Transverse colon (tissue), 4 donors: ENCODE measurements around the gene KLF13. TPM values are rescaled to one million over a fixed set of nuclear protein-coding genes. Genes with fewer than 3 reads are reported as not detected.

Experiments
- DNase-seq: peaks from one replicate; pipeline ENCODE4 v3.0.0-alpha.2; 2019
- H3K27ac ChIP-seq, 4 donors: fragments of 200-600 bp; sonication (generic); 2 replicates each; pipeline ENCODE4 v1.5.1; 2016 to 2018; ENCODE audit warnings: inconsistent platforms in 4 of 4
- H3K27me3 ChIP-seq: fragments of 200-600 bp; sonication (generic); 2 replicates; pipeline ENCODE4 v1.5.1; 2017; ENCODE audit warnings: inconsistent platforms
- H3K36me3 ChIP-seq, 4 donors: fragments of 200-600 bp; sonication (generic); 2 replicates each; pipeline ENCODE4 v1.5.1; 2017 to 2019; ENCODE audit warnings: inconsistent platforms in 4 of 4
- H3K4me1 ChIP-seq, 4 donors: fragments of 200-600 bp; sonication (generic); 2 replicates each; pipeline ENCODE4 v1.5.1; 2017 to 2020; ENCODE audit warnings: inconsistent platforms in 4 of 4
- H3K4me3 ChIP-seq, 4 donors: fragments of 200-600 bp; sonication (generic); 1 replicate in 1 of 4; 2 replicates in 3 of 4; pipeline versions ENCODE4 v1.5.1 to v1.6.1; 2017 to 2019; ENCODE audit warnings: inconsistent platforms in 4 of 4
- H3K9me3 ChIP-seq, 2 donors: fragments of 200-600 bp; sonication (generic); 2 replicates each; pipeline ENCODE4 v1.5.1; 2017 to 2019; ENCODE audit warnings: inconsistent platforms in 2 of 2
- CTCF ChIP-seq, 5 experiments: fragments of 200-600 bp in 3 of 5; fragments of 450-650 bp in 2 of 5; sonication (generic) in 3 of 5; IDR thresholded peaks; 1 replicate in 2 of 5; 2 replicates in 3 of 5; pipeline ENCODE4 v1.5.1; 2016 to 2017; ENCODE audit warnings: antibody characterized with exemption in 5 of 5, inconsistent platforms in 3 of 5, mild to moderate bottlenecking in 2 of 5, moderate library complexity in 1 of 5
- EP300 ChIP-seq: sonication (generic); formaldehyde crosslinking; IDR thresholded peaks from one replicate; pipeline ENCODE4 v1.6.1; 2017; ENCODE audit warnings: antibody characterized with exemption, low read depth
- POLR2A ChIP-seq: fragments of 450-650 bp; IDR thresholded peaks from one replicate; pipeline ENCODE4 v1.6.1; 2016; ENCODE audit warnings: antibody characterized with exemption, mild to moderate bottlenecking, moderate library complexity
- POLR2AphosphoS5 ChIP-seq, 3 donors: sonication (generic); formaldehyde crosslinking; IDR thresholded peaks; one replicate each; pipeline ENCODE4 v1.6.1; 2016; ENCODE audit warnings: antibody characterized with exemption in 3 of 3
- WGBS, 2 donors: methylation state at CpG; one replicate each; pipeline ENCODE4 v1.1.5; 2018; ENCODE audit warnings: low coverage in 1 of 2; 5-methylcytosine and 5-hydroxymethylcytosine counted together
- in situ Hi-C, 4 donors: fragments of 200-750 bp; cut with MboI; loops; one replicate each; pipeline versions ENCODE4 v1.15.0 to v1.15.1; 2017; ENCODE audit warnings: low sequenced_read_pairs in 3 of 4, low pct_ligation_motif_present in 1 of 4, low pct_unique_long_range_greater_than_20kb in 1 of 4
- intact Hi-C: fragments of 100-400 bp; cut with DNase I; formaldehyde crosslinking; loops from one replicate; pipeline ENCODE4 v1.15.1; 2023; ENCODE audit warnings: low total_unique reads
- total RNA-seq, 4 donors: library from RNA; depleted of rRNA; stranded (reverse); fragments of >200 nt; gene quantifications; one replicate each; pipeline ENCODE4 v1.1.0, GENCODE V29; 2016

Gene KLF13
- total RNA-seq, 4 donors from 2014 or later = 39.0 to 81.2 (median 68.8) TPM

DNA sequence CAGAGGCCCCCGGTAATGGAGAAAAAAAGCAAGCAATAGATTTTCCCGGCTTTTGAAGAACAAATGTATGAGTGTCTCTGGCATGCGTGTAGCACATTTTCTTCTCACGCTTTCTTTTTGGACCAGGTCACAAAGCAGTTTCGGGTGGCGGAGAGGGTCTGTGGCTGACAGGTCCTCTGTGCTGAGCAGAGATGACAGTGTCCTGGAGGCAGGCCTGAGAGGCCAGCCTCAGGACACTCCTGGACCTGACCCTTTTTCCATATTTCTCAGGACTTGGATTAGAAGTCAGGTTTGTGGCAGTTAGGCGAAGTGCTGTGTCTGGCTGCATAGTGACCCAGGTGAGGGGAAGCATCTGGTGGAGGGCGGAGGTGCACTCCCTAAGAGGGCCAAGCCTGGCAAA is 52.9 kb downstream of the KLF13 start:
- peaks cover 13 to 52% (median 22%) of the 10 kb centered on the region in 4 donors for H3K4me1 ChIP-seq

GRCh38 chr15:31381801-31382712 is 55.4 kb downstream of the KLF13 start:
- Histone ChIP-seq H3K4me3 (no peak overlapping the region), H3K36me3 (peaks cover 0 to 5% (median 0%) of the 10 kb centered on the region in 4 donors), H3K27ac (peak overlapping the region in 1 of 4 donors; percentile 20), H3K9me3 (no peaks in the 10 kb centered on the region), H3K27me3 (no peaks in the 10 kb centered on the region), H3K4me1 (peaks cover 4 to 27% (median 8%) of the 10 kb centered on the region in 4 donors)
- 92 to 100% methylated on average over 1 to 8 of the region's 10 CpGs for WGBS, 2 donors
- intact Hi-C loops (no loop called here), in situ Hi-C loops (no loop called here)
- DNase-seq = no peak
- TF ChIP-seq POLR2AphosphoS5 (IDR thresholded peaks at IDR 0.05) = no peak
- TF ChIP-seq EP300 = no peak
- no peak for TF ChIP-seq POLR2A
- TF ChIP-seq CTCF (IDR thresholded peaks at IDR 0.05) = no peak

More for the DNA sequence above, 52.9 kb downstream of the KLF13 start:
- peak overlapping the region in 2 of 4 donors; percentile 5 to 16 for H3K27ac ChIP-seq
- peaks cover 0 to 5% (median 0%) of the 10 kb centered on the region in 4 donors for H3K36me3 ChIP-seq
- in situ Hi-C loops (no loop called here), intact Hi-C loops (no loop called here)
- no peak for DNase-seq
- no peaks in the 10 kb centered on the region for H3K9me3 ChIP-seq
- WGBS, 2 donors = 80 to 95% methylated on average over 1 to 8 of the region's 8 CpGs
- TF ChIP-seq POLR2A (no peak), POLR2AphosphoS5 (IDR thresholded peaks at IDR 0.05) (no peak), CTCF (IDR thresholded peaks at IDR 0.05) (no peak), EP300 (no peak)
- H3K4me3 ChIP-seq = no peak overlapping the region
- no peaks in the 10 kb centered on the region for H3K27me3 ChIP-seq

- in situ Hi-C loops = no loop called here
- no peaks in the 10 kb centered on the region for H3K27me3 ChIP-seq
- WGBS, 2 donors = 81% methylated on average over 5 of the region's 5 CpGs; no CpG with 5 or more reads in 1 of the 2 donors
- TF ChIP-seq POLR2A (no peak), POLR2AphosphoS5 (IDR thresholded peaks at IDR 0.05) (no peak)
- peaks cover 0 to 5% (median 0%) of the 10 kb centered on the region in 4 donors for H3K36me3 ChIP-seq
- DNase-seq = no peak
- intact Hi-C loops = no loop called here
- peaks cover 0 to 23% (median 4%) of the 10 kb centered on the region in 4 donors for H3K4me1 ChIP-seq
- H3K9me3 ChIP-seq = no peaks in the 10 kb centered on the region
- H3K27ac ChIP-seq = peak overlapping the region in 1 of 4 donors; percentile 20
- H3K4me3 ChIP-seq = no peak overlapping the region
Observed at GRCh38 chr15:31382713-31383045, 56.0 kb downstream of the KLF13 start.

- DNase-seq = no peak
- intact Hi-C loops = no loop called here
- Histone ChIP-seq H3K9me3 (no peaks in the 10 kb centered on the region), H3K36me3 (peaks cover 0 to 5% (median 0%) of the 10 kb centered on the region in 4 donors), H3K4me3 (no peak overlapping the region), H3K27ac (no peak overlapping the region), H3K27me3 (no peaks in the 10 kb centered on the region), H3K4me1 (peaks cover 0 to 23% (median 6%) of the 10 kb centered on the region in 4 donors)
- no peak for TF ChIP-seq CTCF (IDR thresholded peaks at IDR 0.05)
- no peak for TF ChIP-seq POLR2A
- TF ChIP-seq POLR2AphosphoS5 (IDR thresholded peaks at IDR 0.05) = no peak
- TF ChIP-seq EP300 = no peak
- 75% methylated on average over 6 of the region's 6 CpGs; no CpG with 5 or more reads in 1 of the 2 donors for WGBS, 2 donors
- in situ Hi-C loops = no loop called here
Observed at GRCh38 chr15:31383139-31383538, 56.5 kb downstream of the KLF13 start.
